Sciatic nerve (tissue), 2 donors: ENCODE results near the gene IQGAP2. TPM values are rescaled to one million over a fixed set of nuclear protein-coding genes. Genes with fewer than 3 reads are reported as not detected.
"Not testable (repeated sequence)": the region's sequence is repeated elsewhere in the genome, so short reads cannot be mapped to it uniquely, and the experiment has no call there.

Experiments used
- ATAC-seq: fragments of 200-7000 bp; cut with Tn5 transposase; one replicate; pipeline ENCODE4 v1.9.1; 2020; ENCODE audit warnings: mild to moderate bottlenecking, moderate library complexity
- DNase-seq: peaks from one replicate; pipeline ENCODE4 v3.0.0-alpha.2; 2020; ENCODE audit warnings: low spot score
- intact Hi-C: fragments of 100-400 bp; cut with DNase I; formaldehyde crosslinking; loops from one replicate; pipeline ENCODE4 v1.14.2; 2022
- total RNA-seq: library from RNA; stranded (reverse); fragmentation: NEBNext Ultra II Directional; extraction: Animal tissue kit (Norgen Biotek cat#: 25700); gene quantifications from one replicate; pipeline ENCODE4 v1.2.1, GENCODE V29; 2021
- donor health status: DM: no; HTN: no; CAD: no.
- donor health status: DM: no; HTN: no; CAD: no.

The IQGAP2 gene
- total RNA-seq, 1 donor from 2014 or later = 57.5 TPM

GRCh38 chr5:76729373-76730290 is 326.5 kb downstream of the IQGAP2 start:
- intact Hi-C loops = no loop called here
- ATAC-seq (no peak), DNase-seq (no peak)

DNA sequence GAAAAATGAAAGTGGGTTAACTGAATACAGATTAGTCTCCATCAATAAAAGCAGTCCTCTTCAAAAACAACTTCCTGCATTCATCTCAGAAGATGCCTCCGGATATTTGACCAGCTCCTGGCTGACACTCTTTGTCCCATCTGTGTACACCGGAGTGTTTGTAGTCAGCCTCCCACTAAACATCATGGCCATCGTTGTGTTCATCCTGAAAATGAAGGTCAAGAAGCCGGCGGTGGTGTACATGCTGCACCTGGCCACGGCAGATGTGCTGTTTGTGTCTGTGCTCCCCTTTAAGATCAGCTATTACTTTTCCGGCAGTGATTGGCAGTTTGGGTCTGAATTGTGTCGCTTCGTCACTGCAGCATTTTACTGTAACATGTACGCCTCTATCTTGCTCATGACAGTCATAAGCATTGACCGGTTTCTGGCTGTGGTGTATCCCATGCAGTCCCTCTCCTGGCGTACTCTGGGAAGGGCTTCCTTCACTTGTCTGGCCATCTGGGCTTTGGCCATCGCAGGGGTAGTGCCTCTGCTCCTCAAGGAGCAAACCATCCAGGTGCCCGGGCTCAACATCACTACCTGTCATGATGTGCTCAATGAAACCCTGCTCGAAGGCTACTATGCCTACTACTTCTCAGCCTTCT is 329.4 kb downstream of the IQGAP2 start:
- intact Hi-C loops = no loop called here
- no peak for ATAC-seq

GRCh38 chr5:76733049-76733417 is 329.9 kb downstream of the IQGAP2 start:
- DNase-seq = no peak
- intact Hi-C loops = no loop called here
- no peak for ATAC-seq

More for the DNA sequence above, 329.4 kb downstream of the IQGAP2 start:
- DNase-seq = no peak

DNA sequence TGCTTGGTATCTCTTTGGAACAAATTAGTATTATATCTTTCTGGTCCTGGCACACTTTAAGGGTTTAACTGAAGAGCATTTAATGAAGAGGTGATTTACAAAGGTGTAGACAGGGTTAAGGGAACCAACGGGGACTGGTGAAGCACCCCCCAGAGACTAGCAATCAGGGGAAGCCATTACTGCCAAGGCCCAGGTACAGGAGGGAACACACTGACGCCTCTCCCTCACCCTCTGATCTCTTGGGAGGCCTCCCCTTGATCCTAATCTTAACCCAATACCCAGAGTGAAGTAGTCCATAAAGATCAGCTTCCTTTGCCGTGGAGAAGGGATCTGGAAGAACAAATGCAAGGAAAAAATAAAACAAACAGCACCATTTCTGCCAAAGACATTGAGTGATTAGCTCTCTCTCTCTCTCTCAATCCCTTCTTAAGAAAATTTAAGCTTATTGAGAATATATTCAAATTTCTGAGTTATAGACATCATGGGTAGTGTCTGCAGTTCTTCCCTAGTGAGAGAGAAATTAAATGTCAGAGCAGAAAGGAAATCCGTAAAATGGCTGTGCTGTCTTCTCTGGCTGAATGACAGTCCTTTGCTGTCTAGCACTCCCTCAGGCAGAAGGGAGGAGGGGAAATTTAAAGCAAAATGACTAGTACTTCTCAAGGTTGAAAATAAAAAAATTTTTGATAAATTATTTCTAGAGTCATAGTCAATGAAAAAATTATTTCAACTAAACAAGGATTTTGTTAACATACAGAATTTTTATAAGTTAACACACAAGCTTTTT is 332.9 kb downstream of the IQGAP2 start:
- no peak for DNase-seq
- ATAC-seq = no peak
- intact Hi-C loops = no loop called here

- intact Hi-C loops = no loop called here
- no peak for DNase-seq
- no peak for ATAC-seq
These were observed 333.8 kb downstream of the IQGAP2 start for GRCh38 chr5:76736679-76737556.

GRCh38 chr5:76737846-76738245 is 334.8 kb downstream of the IQGAP2 start:
- ATAC-seq (no peak), DNase-seq (no peak)
- intact Hi-C loops = no loop called here

GRCh38 chr5:76741506-76741905 is 338.4 kb downstream of the IQGAP2 start:
- intact Hi-C loops, ATAC-seq, DNase-seq: not testable (repeated sequence)

GRCh38 chr5:76742583-76742982 is 339.5 kb downstream of the IQGAP2 start:
- DNase-seq (no peak), ATAC-seq (no peak)
- intact Hi-C loops = no loop called here

DNA sequence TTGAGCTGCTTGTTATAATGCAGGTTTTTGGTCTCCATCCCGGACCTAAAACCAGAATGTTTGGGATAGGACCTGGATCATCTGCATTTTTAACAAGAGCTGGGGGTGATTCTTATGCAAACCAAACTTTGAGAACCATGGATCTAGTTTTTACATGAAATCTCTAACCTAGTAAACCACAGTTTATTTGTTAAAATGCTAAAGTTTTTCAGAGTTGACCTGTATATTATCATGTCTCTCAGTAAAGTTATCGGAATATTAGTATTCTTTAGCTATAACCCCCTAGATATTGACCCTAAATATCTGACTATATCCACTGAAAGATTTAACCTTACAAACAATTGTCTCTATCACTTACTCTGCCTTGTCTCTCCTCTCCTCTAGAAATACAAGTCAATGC is 341.5 kb downstream of the IQGAP2 start:
- intact Hi-C loops = no loop called here
- DNase-seq (no peak), ATAC-seq (no peak)

DNA sequence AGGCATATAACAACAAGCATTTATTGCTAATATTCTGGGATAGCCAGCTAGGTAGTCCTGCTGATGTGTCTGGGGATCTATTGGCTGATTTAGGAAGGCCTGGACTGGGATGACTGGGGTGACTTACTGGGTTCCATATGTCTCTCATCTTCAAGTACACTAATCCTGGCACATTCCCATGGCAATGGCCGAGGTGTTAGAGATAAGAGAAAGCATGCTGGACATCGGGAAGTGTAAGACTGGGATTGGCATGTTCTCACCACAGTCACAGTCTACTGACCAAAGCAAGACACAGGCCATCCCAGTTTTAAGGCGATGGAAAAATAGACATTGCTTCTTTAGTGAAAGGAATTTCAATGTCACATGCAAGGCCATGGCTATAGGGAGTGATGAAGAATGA is 342.6 kb downstream of the IQGAP2 start:
- no peak for ATAC-seq
- intact Hi-C loops = no loop called here
- DNase-seq = no peak

GRCh38 chr5:76746677-76747076 is 343.6 kb downstream of the IQGAP2 start:
- intact Hi-C loops = no loop called here
- no peak for DNase-seq
- ATAC-seq = no peak

GRCh38 chr5:76747706-76748105 is 344.6 kb downstream of the IQGAP2 start:
- intact Hi-C loops = no loop called here
- no peak for DNase-seq
- ATAC-seq = no peak

DNA sequence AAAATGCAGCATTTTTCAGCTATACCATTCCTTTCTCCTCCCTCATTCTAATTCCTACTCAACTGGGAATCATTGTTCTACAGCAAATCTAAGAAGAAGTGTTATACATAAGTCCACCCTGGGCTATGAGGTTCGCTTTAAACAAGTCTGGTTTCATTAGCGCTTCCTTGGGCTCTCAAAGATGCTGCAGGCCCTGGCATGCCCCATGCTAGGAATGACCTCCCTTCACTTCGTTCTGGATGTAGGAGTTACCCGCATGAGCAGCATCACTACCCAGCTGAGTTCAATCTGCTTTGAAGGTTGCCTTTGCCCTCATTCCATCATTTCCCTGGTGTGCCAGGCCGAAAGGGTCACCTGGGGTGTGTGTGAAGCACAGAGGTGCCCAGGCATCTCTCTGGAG is 348.2 kb downstream of the IQGAP2 start:
- DNase-seq = no peak
- no peak for ATAC-seq
- intact Hi-C loops = no loop called here

DNA sequence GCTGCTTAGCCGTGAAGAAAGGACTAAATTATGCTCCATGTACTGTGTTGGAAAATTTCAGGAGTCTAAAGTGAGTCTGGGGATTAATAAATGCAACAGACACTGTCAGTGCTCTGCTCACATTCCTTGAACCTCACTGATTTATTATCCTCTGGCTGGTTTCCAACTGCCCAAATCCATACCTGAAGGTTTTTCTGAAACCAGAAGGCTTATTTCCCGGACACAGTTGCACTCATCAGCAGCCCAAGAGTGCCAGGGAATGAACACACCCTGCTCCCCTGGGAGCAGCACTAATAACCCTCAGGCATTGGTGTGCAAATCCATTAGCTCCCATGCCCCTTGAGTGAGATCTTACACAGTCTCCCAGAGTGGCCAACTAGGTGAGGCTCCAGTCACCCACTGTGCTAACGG is 351.6 kb downstream of the IQGAP2 start:
- DNase-seq = no peak
- ATAC-seq = no peak
- intact Hi-C loops = no loop called here

DNA sequence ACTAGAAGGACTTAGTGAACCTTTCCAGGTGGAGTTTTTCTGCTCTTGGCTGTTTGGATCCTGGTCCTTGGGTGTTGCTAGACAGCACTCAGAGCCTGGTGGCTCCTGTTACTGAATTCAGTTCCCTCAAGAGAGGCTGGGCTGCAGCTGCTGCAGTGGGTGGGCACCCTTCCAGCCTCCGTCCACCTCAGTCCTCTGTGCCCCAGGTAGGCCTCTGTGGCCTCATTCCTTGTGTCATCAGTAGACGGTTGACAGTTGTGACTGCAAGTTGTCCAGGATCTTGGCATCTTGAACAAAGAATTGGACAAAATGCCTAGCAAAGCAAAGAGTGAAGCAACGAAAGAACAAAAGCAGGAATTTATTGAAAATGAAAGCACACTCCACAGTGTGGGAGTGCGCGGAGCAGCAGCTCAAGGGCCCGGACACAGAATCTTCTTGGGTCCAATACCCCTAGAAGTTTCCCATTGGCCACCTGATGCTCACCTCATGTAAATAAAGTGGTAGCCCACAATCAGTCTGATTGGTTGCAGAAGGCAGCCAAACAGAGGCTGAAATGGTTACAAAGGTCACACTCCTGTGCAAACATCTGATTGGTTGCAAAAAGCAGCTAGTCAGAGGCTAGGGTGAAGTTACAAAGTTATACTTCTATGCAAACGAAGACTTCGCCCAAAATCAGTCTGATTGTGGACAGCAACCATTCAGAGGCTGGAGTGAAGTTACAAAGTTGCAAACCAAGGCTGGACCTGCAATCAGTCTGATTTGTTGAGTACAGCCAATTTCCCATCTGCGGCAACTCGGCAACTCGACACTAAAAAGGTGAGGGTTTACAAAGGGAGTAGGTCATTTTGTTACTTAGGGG is 352.9 kb downstream of the IQGAP2 start:
- no peak for ATAC-seq

GRCh38 chr5:76757049-76757448 is 354.0 kb downstream of the IQGAP2 start:
- ATAC-seq (no peak), DNase-seq (no peak)
- intact Hi-C loops = no loop called here

More for the DNA sequence above, 352.9 kb downstream of the IQGAP2 start:
- DNase-seq = no peak
- intact Hi-C loops = no loop called here
